G401 (cell line): Measurements from ENCODE around the gene SLC1A1. TPM values are rescaled to one million over a fixed set of nuclear protein-coding genes. Genes with fewer than 3 reads are reported as not detected.
A peak's percentile ranks its signal among the peaks of the same experiment; 100 is the strongest.

Source experiments
- DNase-seq: peaks from one replicate; pipeline ENCODE4 v3.0.0-alpha.2; 2015; ENCODE audit warnings: low spot score
- in situ Hi-C: cut with HindIII; loops from 2 replicates; pipeline ENCODE4 v1.10.0; 2016; ENCODE audit warnings: low sequenced_read_pairs, mixed read lengths
- total RNA-seq: library from RNA; depleted of rRNA; stranded (reverse); fragments of >200 nt; shearing (Covaris generic); gene quantifications from 2 replicates; pipeline ENCODE4 v1.2.3, GENCODE V29; 2014

SLC1A1 gene
- total RNA-seq, 1 experiment from 2014 or later = 1.8 TPM

DNA sequence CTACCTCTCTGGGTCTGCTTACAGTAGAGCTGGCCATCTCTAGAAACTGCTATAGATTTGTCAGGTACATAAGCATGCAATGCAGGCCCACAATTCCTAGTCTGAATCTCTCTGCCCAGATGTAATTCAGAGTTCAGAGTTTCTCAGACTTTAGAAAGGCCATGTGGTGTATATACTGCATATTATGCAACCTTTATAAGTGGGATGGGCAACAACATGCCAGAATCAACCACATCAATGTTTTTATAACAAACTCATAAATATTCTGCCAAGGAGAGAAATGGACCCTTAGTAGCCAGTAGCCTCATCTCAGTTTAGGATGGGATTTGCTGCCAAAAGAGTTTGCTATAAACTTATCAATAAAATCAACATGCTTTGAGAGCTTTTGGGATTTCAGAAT lies 78.8 kb downstream of the SLC1A1 start:
- DNase-seq = no peak
- in situ Hi-C loops = no loop called here

DNA sequence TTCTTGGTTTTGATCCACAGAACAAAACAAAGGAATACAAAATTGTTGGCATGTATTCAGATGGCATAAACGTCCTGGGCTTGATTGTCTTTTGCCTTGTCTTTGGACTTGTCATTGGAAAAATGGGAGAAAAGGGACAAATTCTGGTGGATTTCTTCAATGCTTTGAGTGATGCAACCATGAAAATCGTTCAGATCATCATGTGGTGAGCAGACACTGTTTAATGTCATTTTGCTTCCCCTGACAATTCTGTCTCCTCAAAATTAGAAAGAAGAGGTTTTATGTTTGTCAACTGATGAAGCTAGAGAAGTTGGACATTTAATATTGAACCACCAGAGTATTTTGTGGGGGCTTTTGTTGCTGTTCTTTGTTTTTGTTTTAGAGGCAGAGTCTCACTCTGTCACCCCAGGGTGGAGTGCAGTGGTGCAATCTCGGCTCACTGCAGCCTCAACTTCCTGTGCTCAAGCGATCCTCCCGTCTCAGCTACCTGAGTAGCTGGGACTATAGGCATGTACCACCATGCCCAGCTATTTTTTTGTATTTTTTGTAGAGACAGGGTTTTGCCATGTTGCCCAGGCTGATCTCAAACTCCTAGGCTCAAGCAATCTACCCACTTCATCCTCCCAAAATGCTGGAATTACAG lies 82.0 kb downstream of the SLC1A1 start:
- no peak for DNase-seq
- in situ Hi-C loops = no loop called here

DNA sequence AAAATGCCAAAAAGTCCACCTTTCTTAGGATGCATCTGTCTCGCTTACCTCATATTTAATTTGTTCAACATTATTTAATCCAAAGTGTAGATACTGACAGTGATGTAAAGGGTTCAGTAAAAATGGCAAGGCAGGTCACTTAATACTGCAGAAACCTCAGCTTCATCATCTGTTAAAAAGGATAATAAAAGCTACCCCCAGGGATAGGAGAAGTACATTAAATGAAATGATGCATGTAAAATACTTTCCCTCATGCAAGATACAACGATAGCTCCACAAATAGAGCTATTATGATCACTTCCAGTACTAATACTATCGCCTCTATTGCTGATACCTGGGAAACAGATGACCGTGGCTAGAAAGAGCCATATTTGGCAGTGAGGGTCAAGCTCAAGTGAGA lies 82.9 kb downstream of the SLC1A1 start:
- in situ Hi-C loops = no loop called here
- DNase-seq = no peak

DNA sequence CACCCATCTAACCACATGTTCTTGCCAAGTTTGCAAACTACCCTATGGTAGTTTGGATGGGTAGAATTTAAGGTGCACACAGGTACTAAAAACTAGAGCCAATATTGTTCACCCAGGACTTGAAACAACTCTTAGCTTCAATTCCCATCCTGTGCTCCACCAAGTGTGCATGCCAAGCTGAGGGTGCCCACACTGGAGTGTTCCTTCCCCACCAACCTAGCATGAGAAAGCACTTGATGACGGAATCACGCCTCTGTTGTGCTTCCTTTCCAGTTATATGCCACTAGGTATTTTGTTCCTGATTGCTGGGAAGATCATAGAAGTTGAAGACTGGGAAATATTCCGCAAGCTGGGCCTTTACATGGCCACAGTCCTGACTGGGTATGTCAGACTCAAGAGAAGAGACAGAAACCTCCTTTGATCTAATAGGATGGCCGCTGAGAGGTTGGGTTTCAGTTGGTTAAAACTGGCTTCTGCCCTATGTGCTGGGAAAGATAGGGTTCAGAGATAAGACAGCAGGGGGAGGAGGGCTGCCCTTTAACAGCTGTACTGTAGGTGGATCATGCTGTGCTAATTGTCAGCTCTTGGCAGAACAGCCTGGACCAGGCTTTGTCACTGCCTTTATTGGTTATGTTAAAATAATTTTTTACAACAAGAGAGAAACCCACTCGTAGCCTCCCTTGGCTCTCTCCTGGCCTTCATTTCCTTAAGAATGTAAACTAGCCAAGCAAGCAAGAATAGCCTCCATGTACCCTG lies 83.5 kb downstream of the SLC1A1 start:
- in situ Hi-C loops = no loop called here
- DNase-seq = peak; percentile 66

GRCh38 chr9:4574657-4575243 lies 84.5 kb downstream of the SLC1A1 start:
- DNase-seq = no peak
- in situ Hi-C loops = no loop called here

DNA sequence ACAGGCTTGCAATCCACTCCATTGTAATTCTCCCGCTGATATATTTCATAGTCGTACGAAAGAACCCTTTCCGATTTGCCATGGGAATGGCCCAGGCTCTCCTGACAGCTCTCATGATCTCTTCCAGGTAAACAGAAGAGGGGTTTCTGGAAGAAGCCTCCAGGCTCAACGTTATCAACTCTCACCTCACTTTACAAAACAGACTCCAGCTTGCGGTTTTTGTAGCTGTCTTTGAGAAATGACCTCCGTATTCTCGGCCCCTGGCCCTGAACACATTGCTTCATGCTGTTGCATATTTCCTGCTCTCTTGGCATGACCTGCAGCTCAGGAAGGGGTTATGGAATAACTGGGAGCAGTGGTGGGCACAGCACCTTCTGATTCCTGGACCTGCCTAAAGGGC lies 85.7 kb downstream of the SLC1A1 start:
- in situ Hi-C loops = no loop called here
- DNase-seq = no peak

GRCh38 chr9:4576448-4576847 lies 86.2 kb downstream of the SLC1A1 start:
- DNase-seq = no peak
- in situ Hi-C loops = no loop called here

DNA sequence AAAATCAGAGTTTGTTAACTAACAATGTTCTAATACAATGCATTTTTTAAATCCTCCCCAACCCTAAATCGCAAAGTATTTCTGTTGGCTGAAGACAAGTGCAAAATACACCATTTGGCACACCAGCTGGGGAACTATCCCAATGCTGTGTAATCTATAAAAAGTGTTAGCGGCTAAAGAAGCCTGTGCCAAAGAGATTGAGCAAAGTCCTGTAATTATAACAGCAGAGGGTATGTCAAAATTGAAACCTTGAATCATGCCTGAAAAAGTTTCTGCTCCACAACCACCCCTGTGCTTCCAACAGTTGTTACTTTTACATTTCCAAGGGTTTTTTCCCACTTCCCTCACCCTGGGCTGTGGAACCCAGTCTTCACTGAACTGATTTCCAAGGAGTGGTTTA lies 88.7 kb downstream of the SLC1A1 start:
- DNase-seq = no peak
- in situ Hi-C loops = no loop called here

- in situ Hi-C loops = no loop called here
- no peak for DNase-seq
Observed at GRCh38 chr9:4581035-4581760, 90.9 kb downstream of the SLC1A1 start.

GRCh38 chr9:4581861-4582565 lies 91.7 kb downstream of the SLC1A1 start:
- in situ Hi-C loops = no loop called here
- no peak for DNase-seq

DNA sequence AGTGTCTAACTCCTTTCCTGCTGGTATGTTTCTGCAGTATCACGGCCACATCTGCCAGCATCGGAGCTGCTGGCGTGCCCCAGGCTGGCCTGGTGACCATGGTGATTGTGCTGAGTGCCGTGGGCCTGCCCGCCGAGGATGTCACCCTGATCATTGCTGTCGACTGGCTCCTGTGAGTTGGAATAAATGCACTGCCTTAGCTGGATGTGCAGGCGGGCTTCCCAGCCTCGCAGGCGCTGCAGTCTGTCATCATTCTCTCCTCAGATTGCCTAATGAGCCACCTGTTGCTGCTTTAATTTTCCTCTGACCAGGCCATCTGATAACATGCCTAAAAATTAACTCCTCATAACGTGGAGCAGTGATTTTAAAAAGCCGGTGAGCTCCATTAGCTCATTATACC lies 92.7 kb downstream of the SLC1A1 start:
- in situ Hi-C loops = no loop called here
- DNase-seq = no peak

GRCh38 chr9:4584636-4585035 lies 94.4 kb downstream of the SLC1A1 start:
- DNase-seq = no peak
- in situ Hi-C loops = no loop called here

- no peak for DNase-seq
- in situ Hi-C loops = no loop called here
Observed at GRCh38 chr9:4585135-4585534, 94.9 kb downstream of the SLC1A1 start.

DNA sequence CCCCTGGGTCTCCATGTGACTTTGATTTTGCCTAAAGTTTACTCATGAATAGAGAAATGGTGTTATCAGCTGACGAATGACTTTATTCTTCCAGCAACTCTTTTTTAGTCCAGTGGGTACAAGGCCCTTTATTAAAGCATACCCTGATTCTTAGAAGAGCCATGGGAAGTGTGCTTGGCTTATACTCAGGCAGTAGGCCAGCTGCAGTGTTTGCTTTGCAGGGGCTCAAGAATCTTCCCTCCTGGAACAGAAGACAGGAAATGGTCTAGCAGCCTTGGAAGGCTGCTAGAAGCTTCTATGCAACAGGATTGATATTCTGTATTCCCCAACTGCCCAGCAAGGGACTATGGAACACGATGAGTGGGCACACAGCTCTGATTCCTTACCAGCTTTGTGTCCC lies 98.5 kb downstream of the SLC1A1 start:
- in situ Hi-C loops = no loop called here
- DNase-seq = no peak

GRCh38 chr9:4590430-4591122 lies 100.3 kb downstream of the SLC1A1 start:
- in situ Hi-C loops = no loop called here
- no peak for DNase-seq

DNA sequence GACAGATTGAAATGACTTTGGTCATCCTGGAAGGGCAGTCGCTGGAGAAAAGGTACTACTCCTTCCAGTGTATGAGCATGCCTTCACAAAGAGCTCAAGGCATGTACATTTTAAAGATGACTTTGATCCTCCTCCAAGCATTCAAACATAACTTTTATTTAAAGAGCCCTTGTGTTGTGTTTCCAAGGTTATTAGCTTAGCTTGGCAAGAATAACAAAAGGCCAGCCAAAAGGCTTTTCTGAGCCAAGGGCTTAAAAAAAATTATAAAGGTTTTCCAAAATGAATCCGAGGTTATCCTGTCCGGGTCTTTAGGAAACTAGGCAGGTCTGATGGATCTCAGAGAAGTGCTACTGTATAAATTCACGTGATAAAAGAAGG lies 100.8 kb downstream of the SLC1A1 start:
- in situ Hi-C loops = no loop called here
- no peak for DNase-seq

GRCh38 chr9:4592295-4592694 lies 102.0 kb downstream of the SLC1A1 start:
- DNase-seq = no peak
- in situ Hi-C loops = no loop called here

DNA sequence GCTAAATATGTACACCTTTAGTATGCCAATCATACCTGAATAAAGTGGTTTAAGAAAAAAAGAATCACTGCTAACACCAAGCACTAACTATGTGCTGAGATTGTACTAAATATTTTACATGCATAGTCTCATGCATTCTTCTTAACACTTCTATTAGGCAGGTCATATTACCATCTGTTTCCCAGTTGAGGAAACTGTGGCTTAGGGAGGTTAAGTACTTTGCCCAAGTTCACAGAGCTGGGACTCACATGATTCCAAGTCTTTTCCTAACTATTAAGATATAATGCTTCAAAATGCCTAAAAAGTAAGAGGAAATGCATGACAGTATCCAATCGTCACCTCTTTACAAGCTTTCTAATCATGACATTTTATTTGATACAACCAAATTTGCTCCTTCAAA lies 102.6 kb downstream of the SLC1A1 start:
- DNase-seq = no peak
- in situ Hi-C loops = no loop called here

- DNase-seq = no peak
- in situ Hi-C loops = no loop called here
Observed at GRCh38 chr9:4594545-4594944, 104.3 kb downstream of the SLC1A1 start.
